ENCODE measurements around the gene RERE.
A peak's percentile ranks its signal among the peaks of the same experiment; 100 is the strongest.

Gene RERE

DNA sequence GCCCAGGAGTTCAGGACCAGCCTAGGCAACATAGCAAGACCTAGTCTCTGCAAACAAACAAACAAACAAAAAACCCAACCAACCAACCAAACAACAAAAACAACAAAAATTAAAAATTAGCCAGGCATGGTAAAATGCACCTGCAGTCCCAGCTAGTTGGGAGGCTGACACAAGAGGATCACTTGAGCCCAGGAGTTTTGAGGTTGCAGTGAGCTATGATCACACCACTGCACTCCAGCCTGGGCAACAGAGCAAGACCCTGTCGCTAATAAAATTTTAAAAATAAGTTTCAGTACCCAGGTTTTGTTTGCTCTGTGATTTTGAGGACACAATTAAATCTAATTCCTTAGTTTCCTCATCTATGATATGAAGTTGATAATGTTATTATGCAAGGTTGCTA lies 298.3 kb downstream of the RERE start:
- H3K27me3 ChIP-seq (ENCODE audit: control insufficient read depth in 2 of 2, insufficient read depth in 2 of 2, low read length in 2 of 2), result no peaks in the 10 kb centered on the region
- H3K4me1 ChIP-seq (ENCODE audit: control insufficient read depth in 2 of 2, insufficient read depth in 2 of 2, low read length in 2 of 2), result peaks cover 3 to 5% of the 10 kb centered on the region in 2 donors
- no peak overlapping the region for H3K9ac ChIP-seq (ENCODE audit: low read depth in 1 of 2, low read length in 2 of 2)
- no peak overlapping the region for H3K27ac ChIP-seq (ENCODE audit: low read depth in 2 of 2, low read length in 2 of 2)
- no peak overlapping the region for H3K4me3 ChIP-seq (ENCODE audit: low read length in 2 of 2)
- no peaks in the 10 kb centered on the region for H3K36me3 ChIP-seq (ENCODE audit: control insufficient read depth in 2 of 2, insufficient read depth in 2 of 2, low read length in 2 of 2)
- no peaks in the 10 kb centered on the region for H3K9me3 ChIP-seq (ENCODE audit: control insufficient read depth in 2 of 2, low read length in 2 of 2)

GRCh38 chr1:8518490-8518801 lies 299.0 kb downstream of the RERE start:
- H3K36me3 ChIP-seq (ENCODE audit: control insufficient read depth in 2 of 2, insufficient read depth in 2 of 2, low read length in 2 of 2), result no peaks in the 10 kb centered on the region
- no peak overlapping the region for H3K9ac ChIP-seq (ENCODE audit: low read depth in 1 of 2, low read length in 2 of 2)
- peaks cover 2 to 3% of the 10 kb centered on the region in 2 donors for H3K4me1 ChIP-seq (ENCODE audit: control insufficient read depth in 2 of 2, insufficient read depth in 2 of 2, low read length in 2 of 2)
- no peak overlapping the region for H3K4me3 ChIP-seq (ENCODE audit: low read length in 2 of 2)
- H3K27ac ChIP-seq (ENCODE audit: low read depth in 2 of 2, low read length in 2 of 2), result peak overlapping the region in 1 of 2 donors; percentile 33
- H3K27me3 ChIP-seq (ENCODE audit: control insufficient read depth in 2 of 2, insufficient read depth in 2 of 2, low read length in 2 of 2), result no peaks in the 10 kb centered on the region
- no peaks in the 10 kb centered on the region for H3K9me3 ChIP-seq (ENCODE audit: control insufficient read depth in 2 of 2, low read length in 2 of 2)

DNA sequence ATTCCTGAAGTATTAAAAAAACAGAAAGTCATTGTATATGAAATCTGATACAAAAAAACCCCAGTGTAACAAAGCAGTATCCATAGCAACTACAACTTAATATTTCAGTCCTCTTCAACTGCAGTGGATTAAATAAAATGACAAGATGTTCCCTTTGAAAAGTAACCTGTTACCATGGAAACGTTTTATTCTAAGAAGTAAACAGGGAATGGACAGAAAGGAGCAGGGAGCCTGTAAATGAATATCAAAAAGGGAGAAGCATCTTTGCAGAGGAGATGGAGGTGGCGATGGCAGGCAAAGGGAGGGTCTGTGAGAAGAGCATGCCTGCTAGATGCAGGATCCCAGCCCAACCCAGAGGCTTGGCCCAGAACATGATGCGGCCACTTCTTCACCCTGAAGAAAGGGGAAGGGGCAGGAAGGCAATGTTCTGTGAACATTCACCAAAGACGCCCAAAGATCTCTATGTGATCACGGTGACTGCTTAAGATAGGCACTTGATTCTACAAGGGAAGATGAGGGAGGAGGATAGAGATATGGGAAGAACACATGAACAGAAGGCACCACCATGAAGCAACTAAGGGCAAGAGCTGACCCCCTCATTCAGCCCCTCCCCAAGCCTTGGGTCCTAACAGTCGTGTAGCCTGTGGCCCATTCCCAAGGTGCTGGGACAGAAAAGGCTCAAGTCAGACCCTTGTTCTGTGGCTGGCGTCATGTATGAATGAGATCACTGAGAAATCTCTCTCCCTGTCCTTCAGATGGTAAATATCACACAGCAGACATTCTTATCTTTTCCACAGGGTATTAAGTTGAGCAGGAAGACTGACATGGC lies 299.6 kb downstream of the RERE start:
- no peaks in the 10 kb centered on the region for H3K36me3 ChIP-seq (ENCODE audit: control insufficient read depth in 2 of 2, insufficient read depth in 2 of 2, low read length in 2 of 2)
- H3K9ac ChIP-seq (ENCODE audit: low read depth in 1 of 2, low read length in 2 of 2), result no peak overlapping the region
- H3K4me3 ChIP-seq (ENCODE audit: low read length in 2 of 2), result no peak overlapping the region
- peak overlapping the region; percentile 9 to 33 for H3K27ac ChIP-seq (ENCODE audit: low read depth in 2 of 2, low read length in 2 of 2)
- H3K9me3 ChIP-seq (ENCODE audit: control insufficient read depth in 2 of 2, low read length in 2 of 2), result no peaks in the 10 kb centered on the region
- H3K27me3 ChIP-seq (ENCODE audit: control insufficient read depth in 2 of 2, insufficient read depth in 2 of 2, low read length in 2 of 2), result no peaks in the 10 kb centered on the region
- peaks cover 0 to 3% of the 10 kb centered on the region in 2 donors for H3K4me1 ChIP-seq (ENCODE audit: control insufficient read depth in 2 of 2, insufficient read depth in 2 of 2, low read length in 2 of 2)

- H3K27me3 ChIP-seq (ENCODE audit: control insufficient read depth in 2 of 2, insufficient read depth in 2 of 2, low read length in 2 of 2), result no peaks in the 10 kb centered on the region
- peaks cover 0 to 3% of the 10 kb centered on the region in 2 donors for H3K4me1 ChIP-seq (ENCODE audit: control insufficient read depth in 2 of 2, insufficient read depth in 2 of 2, low read length in 2 of 2)
- H3K9ac ChIP-seq (ENCODE audit: low read depth in 1 of 2, low read length in 2 of 2), result no peak overlapping the region
- no peak overlapping the region for H3K4me3 ChIP-seq (ENCODE audit: low read length in 2 of 2)
- no peaks in the 10 kb centered on the region for H3K9me3 ChIP-seq (ENCODE audit: control insufficient read depth in 2 of 2, low read length in 2 of 2)
- H3K36me3 ChIP-seq (ENCODE audit: control insufficient read depth in 2 of 2, insufficient read depth in 2 of 2, low read length in 2 of 2), result peaks cover 0 to 3% of the 10 kb centered on the region in 2 donors
- peak overlapping the region in 1 of 2 donors; percentile 55 for H3K27ac ChIP-seq (ENCODE audit: low read depth in 2 of 2, low read length in 2 of 2)
These were observed 300.5 kb downstream of the RERE start for GRCh38 chr1:8516793-8517556.

DNA sequence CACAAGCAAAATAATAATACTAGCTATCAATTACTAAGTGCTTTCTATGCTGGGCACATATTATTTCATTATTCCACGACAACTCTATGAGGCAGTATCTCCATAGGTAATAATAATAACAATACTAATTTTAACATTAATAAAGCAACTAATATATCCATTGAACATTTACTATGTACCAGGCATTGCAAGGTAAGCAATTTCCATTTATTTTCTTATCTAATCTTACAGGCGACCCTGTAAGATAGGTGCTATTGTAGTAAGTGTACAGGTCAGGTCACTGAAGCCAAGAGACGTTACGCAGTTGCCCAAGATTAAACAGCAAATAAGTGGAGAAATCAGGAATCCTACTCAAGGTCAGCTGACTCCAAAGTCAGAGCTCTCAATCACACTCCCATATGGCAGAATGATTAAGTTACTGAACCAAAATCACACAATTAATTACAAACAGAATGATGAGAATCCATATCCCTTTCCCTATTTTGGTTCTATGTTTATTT lies 301.1 kb downstream of the RERE start:
- H3K4me1 ChIP-seq (ENCODE audit: control insufficient read depth in 2 of 2, insufficient read depth in 2 of 2, low read length in 2 of 2), result peaks cover 0 to 3% of the 10 kb centered on the region in 2 donors
- H3K4me3 ChIP-seq (ENCODE audit: low read length in 2 of 2), result no peak overlapping the region
- H3K27me3 ChIP-seq (ENCODE audit: control insufficient read depth in 2 of 2, insufficient read depth in 2 of 2, low read length in 2 of 2), result no peaks in the 10 kb centered on the region
- no peaks in the 10 kb centered on the region for H3K9me3 ChIP-seq (ENCODE audit: control insufficient read depth in 2 of 2, low read length in 2 of 2)
- peaks cover 0 to 3% of the 10 kb centered on the region in 2 donors for H3K36me3 ChIP-seq (ENCODE audit: control insufficient read depth in 2 of 2, insufficient read depth in 2 of 2, low read length in 2 of 2)
- H3K9ac ChIP-seq (ENCODE audit: low read depth in 1 of 2, low read length in 2 of 2), result no peak overlapping the region
- no peak overlapping the region for H3K27ac ChIP-seq (ENCODE audit: low read depth in 2 of 2, low read length in 2 of 2)

DNA sequence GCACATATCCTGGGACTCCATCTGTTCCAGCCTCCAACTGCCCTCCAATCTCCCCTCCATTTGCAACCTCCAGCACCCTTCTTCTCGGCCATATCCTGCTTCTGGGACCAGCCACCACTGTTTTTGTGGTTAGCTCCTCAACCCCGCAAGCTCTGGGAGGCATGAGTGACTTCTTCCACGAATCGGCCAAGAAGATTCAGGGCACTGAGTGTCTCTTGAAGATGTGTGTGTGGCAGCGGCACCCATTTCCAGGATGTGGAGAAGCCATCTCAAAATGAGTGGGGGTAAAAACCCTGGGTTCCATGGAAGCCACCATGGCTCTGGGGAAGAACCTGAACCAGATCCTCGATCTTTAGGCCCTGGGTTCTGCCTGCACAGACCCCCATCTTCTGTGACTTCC lies 304.9 kb downstream of the RERE start:
- Histone ChIP-seq H3K27ac (ENCODE audit: low read depth in 2 of 2, low read length in 2 of 2) (no peak overlapping the region), H3K27me3 (ENCODE audit: control insufficient read depth in 2 of 2, insufficient read depth in 2 of 2, low read length in 2 of 2) (no peaks in the 10 kb centered on the region), H3K4me3 (ENCODE audit: low read length in 2 of 2) (no peak overlapping the region), H3K9me3 (ENCODE audit: control insufficient read depth in 2 of 2, low read length in 2 of 2) (no peaks in the 10 kb centered on the region), H3K36me3 (ENCODE audit: control insufficient read depth in 2 of 2, insufficient read depth in 2 of 2, low read length in 2 of 2) (peaks cover 2 to 3% of the 10 kb centered on the region in 2 donors), H3K4me1 (ENCODE audit: control insufficient read depth in 2 of 2, insufficient read depth in 2 of 2, low read length in 2 of 2) (peaks cover 0 to 2% of the 10 kb centered on the region in 2 donors), H3K9ac (ENCODE audit: low read depth in 1 of 2, low read length in 2 of 2) (no peak overlapping the region)

DNA sequence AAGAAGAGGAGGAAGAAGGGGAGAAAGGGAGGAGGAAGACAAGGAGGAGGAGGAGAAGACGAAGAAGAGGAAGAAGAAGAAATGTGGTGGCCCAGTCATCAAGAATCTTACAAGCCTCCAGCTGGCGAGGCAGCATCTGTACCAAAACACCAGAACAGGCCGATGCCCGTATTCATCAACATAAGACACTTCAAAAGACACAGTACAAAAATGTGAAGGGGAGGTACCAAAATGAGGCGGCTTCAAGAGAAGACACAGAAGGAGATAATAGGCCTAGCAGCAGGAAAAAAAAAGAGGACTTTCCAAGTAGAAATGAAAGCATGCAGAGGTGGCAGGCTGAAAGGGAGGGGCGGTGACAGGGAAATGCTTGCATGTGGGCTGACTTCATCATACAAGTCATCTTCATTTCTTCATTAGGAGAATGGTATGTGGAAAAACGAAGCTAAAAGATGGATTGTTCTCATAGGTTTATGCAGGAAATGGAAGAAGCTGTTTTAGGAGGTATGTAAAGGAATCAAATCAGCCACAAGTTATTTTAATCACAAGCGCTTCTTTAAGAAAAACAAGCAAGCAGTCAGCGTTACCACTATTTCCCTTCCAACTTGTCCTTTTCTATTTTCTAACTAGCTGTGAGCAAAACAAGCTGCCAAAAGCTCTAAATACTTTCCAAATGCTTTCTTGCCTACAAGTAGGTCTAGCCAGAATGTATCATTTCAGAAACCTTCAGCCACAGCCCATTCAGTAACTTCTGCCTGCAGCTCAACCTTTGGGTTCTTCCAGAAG lies 307.2 kb downstream of the RERE start:
- no peak overlapping the region for H3K9ac ChIP-seq (ENCODE audit: low read depth in 1 of 2, low read length in 2 of 2)
- H3K27ac ChIP-seq (ENCODE audit: low read depth in 2 of 2, low read length in 2 of 2), result peak overlapping the region; percentile 16 to 48
- peak overlapping the region in 1 of 2 donors; percentile 42 for H3K4me3 ChIP-seq (ENCODE audit: low read length in 2 of 2)
- H3K4me1 ChIP-seq (ENCODE audit: control insufficient read depth in 2 of 2, insufficient read depth in 2 of 2, low read length in 2 of 2), result peaks cover 0 to 2% of the 10 kb centered on the region in 2 donors
- peaks cover 5 to 10% of the 10 kb centered on the region in 2 donors for H3K36me3 ChIP-seq (ENCODE audit: control insufficient read depth in 2 of 2, insufficient read depth in 2 of 2, low read length in 2 of 2)
- H3K9me3 ChIP-seq (ENCODE audit: control insufficient read depth in 2 of 2, low read length in 2 of 2), result no peaks in the 10 kb centered on the region
- no peaks in the 10 kb centered on the region for H3K27me3 ChIP-seq (ENCODE audit: control insufficient read depth in 2 of 2, insufficient read depth in 2 of 2, low read length in 2 of 2)

GRCh38 chr1:8509579-8509978 lies 307.9 kb downstream of the RERE start:
- no peak overlapping the region for H3K4me3 ChIP-seq (ENCODE audit: low read length in 2 of 2)
- H3K4me1 ChIP-seq (ENCODE audit: control insufficient read depth in 2 of 2, insufficient read depth in 2 of 2, low read length in 2 of 2), result peaks cover 0 to 2% of the 10 kb centered on the region in 2 donors
- no peaks in the 10 kb centered on the region for H3K9me3 ChIP-seq (ENCODE audit: control insufficient read depth in 2 of 2, low read length in 2 of 2)
- H3K36me3 ChIP-seq (ENCODE audit: control insufficient read depth in 2 of 2, insufficient read depth in 2 of 2, low read length in 2 of 2), result peaks cover 5 to 10% of the 10 kb centered on the region in 2 donors
- no peaks in the 10 kb centered on the region for H3K27me3 ChIP-seq (ENCODE audit: control insufficient read depth in 2 of 2, insufficient read depth in 2 of 2, low read length in 2 of 2)
- peak overlapping the region; percentile 16 to 48 for H3K27ac ChIP-seq (ENCODE audit: low read depth in 2 of 2, low read length in 2 of 2)
- no peak overlapping the region for H3K9ac ChIP-seq (ENCODE audit: low read depth in 1 of 2, low read length in 2 of 2)

DNA sequence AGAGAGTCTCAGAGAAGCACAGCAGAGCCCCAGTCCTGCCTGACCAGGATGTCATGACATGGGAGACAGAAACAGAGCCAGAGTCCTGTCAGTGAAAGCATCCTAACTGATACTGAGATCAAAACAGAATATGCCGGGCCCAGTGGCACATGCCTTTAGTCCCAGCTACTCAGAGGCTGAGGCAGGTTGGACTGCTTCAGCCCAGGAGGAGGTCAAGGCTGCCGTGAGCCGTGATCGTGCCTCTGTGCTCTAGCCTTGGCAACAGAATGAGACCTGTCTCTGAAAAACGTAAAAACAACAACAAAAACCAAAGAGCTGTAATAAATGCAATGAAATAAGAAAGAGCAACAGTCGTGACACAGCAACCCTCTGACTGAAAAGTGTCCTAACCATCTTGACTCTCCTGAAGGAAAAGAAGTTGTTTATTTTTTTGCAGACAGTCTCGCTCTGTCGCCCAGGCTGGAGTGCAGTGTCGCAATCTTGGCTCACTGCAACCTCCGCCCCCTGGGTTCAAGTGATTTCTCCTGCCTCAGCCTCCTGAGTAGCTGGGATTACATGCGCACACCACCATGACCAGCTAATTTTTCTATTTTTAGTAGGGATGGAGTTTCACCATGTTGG lies 310.3 kb downstream of the RERE start:
- Histone ChIP-seq H3K9ac (ENCODE audit: low read depth in 1 of 2, low read length in 2 of 2) (no peak overlapping the region), H3K9me3 (ENCODE audit: control insufficient read depth in 2 of 2, low read length in 2 of 2) (no peaks in the 10 kb centered on the region), H3K27ac (ENCODE audit: low read depth in 2 of 2, low read length in 2 of 2) (no peak overlapping the region), H3K4me3 (ENCODE audit: low read length in 2 of 2) (no peak overlapping the region), H3K4me1 (ENCODE audit: control insufficient read depth in 2 of 2, insufficient read depth in 2 of 2, low read length in 2 of 2) (peaks cover 0 to 2% of the 10 kb centered on the region in 2 donors), H3K36me3 (ENCODE audit: control insufficient read depth in 2 of 2, insufficient read depth in 2 of 2, low read length in 2 of 2) (peaks cover 2 to 10% of the 10 kb centered on the region in 2 donors), H3K27me3 (ENCODE audit: control insufficient read depth in 2 of 2, insufficient read depth in 2 of 2, low read length in 2 of 2) (no peaks in the 10 kb centered on the region)
